Smooth muscle cell of the brain vasculature (primary cell): Measurements from ENCODE around the gene THSD8.
"Not testable (repeated sequence)": the region's sequence is repeated elsewhere in the genome, so short reads cannot be mapped to it uniquely, and the experiment has no call there.

Experiments used
- DNase-seq: peaks from one replicate; pipeline ENCODE4 v3.0.0-alpha.2; 2012; ENCODE audit warnings: low read depth, low spot score

The THSD8 gene

DNA sequence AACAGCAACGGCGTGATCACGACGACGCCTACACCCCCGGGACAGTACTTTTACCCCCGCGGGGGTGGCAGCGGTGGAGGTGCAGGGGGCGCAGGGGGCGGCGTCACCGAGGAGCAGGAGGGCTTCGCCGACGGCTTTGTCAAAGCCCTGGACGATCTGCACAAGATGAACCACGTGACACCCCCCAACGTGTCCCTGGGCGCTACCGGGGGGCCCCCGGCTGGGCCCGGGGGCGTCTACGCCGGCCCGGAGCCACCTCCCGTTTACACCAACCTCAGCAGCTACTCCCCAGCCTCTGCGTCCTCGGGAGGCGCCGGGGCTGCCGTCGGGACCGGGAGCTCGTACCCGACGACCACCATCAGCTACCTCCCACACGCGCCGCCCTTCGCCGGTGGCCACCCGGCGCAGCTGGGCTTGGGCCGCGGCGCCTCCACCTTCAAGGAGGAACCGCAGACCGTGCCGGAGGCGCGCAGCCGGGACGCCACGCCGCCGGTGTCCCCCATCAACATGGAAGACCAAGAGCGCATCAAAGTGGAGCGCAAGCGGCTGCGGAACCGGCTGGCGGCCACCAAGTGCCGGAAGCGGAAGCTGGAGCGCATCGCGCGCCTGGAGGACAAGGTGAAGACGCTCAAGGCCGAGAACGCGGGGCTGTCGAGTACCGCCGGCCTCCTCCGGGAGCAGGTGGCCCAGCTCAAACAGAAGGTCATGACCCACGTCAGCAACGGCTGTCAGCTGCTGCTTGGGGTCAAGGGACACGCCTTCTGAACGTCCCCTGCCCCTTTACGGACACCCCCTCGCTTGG, 9.6 kb upstream of the THSD8 start:
- no peak for DNase-seq

DNA sequence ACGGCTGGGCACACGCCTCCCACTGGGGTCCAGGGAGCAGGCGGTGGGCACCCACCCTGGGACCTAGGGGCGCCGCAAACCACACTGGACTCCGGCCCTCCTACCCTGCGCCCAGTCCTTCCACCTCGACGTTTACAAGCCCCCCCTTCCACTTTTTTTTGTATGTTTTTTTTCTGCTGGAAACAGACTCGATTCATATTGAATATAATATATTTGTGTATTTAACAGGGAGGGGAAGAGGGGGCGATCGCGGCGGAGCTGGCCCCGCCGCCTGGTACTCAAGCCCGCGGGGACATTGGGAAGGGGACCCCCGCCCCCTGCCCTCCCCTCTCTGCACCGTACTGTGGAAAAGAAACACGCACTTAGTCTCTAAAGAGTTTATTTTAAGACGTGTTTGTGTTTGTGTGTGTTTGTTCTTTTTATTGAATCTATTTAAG, 9.0 kb upstream of the THSD8 start:
- no peak for DNase-seq

DNA sequence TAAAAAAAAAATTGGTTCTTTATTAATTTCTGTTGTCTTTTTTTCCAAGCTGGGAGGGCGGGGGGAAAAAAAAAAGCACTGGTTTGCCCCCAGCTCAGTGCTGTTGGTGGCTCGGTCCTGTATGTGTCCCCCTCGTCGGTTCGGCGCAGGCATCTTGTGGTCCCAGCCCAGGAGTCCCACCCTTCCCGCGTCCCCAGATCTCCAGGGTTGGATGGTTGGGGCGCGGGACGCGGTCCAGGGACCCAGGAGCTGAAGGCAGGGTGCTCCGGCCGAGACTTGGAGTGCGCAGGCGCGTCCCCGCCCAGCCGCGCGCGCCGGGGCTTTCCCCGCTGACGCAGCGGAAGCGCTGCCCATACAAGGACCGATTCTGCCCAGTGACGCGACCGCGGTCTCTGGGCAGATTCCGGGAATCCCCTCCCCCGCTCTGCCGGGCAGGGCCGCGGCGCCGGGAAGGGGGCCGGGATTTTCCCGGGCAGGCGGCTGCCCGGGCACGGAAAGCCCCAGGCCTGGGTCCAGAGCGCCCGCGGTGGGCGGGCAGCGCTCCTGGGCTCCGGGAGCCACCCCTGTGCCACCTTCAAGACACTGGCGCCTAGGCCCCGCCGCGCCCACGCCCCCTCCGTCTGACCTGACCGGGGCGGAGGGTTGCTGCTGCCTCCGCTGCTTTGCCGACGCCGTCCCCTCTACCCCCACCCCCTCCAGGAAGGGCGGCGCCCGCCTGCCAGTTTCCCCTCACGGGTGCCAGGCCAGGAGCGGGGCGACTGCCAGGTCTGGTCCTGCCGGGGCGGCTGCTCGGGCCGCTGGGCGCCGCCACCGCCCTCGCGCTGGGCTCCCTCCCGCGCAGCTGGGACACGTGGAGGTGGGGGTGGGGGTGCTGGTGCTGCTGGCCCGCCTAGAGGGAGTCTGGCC, 8.3 kb upstream of the THSD8 start:
- DNase-seq, result no peak

DNA sequence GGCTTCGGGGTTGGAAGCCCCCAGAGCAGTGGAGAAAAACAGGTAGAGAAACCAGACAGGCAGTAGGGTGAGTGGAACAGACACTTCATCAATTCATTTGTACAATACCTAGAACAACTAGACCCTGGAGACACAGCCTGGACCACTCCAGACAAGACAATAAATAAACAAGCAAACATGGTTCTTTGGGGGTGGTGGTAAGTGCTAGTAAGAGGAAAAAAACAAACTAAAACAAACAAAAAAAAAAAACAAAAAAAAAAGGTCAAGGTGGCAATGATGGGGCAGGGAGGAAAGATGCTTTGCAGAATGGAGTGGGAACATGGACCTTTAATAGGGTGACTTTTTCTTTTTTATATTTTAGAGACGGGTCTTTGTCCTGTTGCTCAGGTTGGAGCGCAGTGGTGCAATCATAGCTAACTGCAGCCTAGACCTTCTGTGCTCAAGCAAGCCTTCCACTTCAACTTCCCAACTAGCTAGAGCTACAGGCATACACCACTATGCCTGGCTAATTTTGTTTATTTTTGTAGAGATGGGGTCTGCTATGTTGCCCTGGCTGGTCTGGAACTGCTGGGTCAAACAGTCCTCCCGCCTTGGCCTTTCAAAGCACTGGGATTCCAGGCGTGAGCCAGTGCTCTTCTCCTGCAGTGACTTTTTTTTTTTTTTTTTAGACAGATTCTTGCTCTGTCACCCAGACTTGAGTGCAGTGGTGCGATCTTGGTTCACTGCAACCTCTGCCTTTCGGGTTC, 7.5 kb upstream of the THSD8 start:
- DNase-seq, result no peak

DNA sequence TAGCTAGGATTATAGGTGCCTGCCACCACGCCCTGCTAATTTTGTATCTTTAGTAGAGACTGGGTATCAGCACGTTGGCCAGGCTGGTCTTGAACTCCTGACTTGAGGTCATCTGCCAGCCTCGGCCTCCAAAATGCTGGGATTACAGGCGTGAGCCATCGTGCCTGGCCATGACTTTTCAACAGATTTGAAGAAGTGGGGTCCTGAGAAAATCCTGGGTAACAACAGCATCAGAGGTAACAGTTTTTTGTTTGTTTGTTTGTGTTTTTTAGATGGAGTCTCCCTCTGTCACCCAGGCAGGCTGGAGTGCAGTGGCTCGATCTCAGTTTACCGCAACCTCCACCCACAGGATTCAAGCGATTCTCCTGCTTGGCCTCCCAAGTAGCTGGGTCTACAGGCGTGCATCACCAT, 6.9 kb upstream of the THSD8 start:
- no peak for DNase-seq

DNA sequence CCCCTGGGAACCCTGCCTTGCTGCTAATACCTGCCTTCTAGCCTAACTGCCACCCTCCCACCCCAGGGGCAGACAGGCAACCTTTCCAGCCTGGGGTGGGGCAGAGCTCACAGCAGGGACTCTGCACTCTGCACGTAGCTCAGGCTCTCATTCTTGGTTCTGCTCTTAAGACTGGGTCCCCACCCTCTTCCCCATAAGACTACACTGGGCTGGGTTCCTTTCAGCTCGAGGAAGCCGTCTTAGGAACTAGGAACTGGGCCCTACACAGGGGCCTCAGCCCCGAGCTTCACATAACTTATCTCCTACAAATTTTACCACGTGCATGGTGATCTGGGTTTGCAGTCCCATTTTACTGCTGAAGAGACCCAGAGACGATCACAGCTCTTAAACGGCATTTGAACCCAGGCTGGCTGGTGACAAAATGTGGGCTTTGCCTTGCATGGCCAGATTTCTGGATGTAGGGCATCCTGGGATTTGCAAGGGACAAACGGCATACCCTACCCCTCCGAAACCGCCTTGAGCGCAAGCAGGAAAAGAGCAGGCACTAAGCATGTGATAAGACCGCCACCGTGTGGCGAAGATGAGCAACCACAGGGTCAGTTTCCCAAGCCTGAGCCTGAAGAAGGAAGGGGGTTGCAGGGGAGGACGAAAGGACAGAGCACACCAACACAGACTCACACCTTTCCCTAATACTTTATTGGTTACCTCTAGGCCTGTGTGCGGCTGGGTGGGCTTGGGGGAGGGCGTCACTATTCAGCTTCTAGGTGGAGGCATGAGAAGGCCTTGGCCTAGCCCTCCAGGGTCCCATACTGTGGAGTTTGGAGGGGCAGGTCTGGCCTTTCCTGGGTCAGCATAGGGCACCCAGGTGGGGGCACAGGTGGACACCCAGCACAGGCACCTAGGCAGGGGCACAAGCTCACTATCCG, 5.5 kb upstream of the THSD8 start:
- no peak for DNase-seq

DNA sequence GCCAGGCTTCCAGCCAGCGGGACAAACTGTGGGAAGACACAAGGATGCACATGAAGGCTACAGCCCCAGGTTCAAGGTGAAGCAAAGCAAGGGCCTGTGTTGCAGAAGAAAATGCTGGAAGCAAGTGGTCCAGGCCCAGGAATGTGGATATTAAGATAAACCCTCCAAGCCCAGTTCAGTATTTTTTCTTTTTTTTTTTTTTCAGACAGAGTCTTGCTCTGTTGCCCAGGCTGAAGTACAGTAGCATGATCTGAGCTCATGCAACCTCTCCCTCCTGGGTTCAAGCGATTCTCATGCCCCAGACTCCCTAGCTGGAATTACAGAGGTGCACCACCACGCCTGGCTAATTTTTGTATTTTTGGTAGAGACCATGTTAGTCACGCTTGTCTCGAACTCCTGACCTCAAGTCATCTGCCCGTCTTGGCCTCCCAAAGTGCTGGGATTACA, 4.7 kb upstream of the THSD8 start:
- DNase-seq, result no peak

DNA sequence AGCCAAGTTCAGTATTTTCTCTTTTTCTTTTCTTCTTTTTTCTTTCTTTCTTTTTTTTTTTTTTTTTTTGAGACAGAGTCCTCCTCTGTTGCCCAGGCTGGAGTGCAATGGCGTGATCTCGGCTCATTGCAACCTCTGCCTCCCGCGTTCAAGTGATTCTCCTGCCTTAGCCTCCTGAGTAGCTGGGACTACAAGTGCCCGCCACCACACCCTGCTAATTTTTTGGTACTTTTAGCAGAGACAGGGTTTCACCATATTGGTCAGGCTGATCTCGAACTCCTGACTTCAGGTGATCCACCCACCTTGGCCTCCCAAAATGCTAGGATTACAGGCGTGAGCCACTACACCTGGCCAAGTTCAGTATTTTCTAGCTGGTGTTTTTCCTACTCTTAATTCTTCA, 4.3 kb upstream of the THSD8 start:
- DNase-seq, result not testable (repeated sequence)

DNA sequence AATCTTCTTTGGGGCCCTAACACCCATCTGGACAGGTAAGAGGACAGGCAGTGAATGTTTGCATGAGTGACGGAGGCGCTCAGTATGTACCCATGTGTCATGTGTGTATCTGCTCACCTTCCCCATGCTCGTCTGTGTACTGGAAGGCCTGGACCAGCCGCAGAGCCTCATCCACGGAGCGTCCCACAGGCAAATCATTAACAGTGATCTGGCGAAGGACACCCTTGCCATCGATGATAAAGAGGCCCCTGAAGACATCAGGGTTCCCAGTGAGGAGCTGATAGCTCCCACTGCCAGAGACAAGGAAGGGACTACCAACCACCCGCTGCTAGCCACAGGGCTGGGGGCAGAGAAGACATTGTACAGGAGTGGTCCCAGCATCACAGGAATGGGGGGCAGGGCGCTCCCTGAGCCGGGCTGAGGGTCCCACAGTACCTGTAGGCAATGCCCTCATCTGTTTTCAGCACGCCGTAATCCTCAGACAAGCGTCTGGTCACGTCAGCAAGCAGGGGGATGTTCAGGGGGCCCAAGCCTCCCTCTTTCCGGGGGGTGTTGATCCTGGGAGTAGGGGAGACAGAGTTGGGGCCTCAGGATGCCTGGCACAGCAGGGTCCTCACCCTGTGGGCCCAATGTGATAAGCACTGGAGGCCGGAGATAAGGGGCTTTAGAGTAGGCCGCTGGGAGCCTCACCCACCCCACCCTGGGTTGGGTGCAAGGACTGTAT, 2.0 kb upstream of the THSD8 start:
- no peak for DNase-seq

DNA sequence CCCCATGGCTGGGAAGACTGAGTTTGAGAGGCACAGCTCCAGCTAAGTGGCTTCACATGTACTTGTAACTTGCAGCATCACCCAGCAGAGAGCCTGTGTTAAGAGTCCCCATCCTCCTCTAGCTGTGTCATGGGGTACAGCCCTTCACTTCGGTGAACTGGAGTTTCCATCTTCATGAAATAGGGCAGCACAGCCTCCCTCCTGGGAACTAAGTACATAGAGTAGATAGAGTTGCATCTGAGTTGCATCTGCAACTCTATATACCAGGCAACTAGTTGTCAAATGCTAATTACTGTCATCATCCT, 1.5 kb upstream of the THSD8 start:
- DNase-seq, result no peak

DNA sequence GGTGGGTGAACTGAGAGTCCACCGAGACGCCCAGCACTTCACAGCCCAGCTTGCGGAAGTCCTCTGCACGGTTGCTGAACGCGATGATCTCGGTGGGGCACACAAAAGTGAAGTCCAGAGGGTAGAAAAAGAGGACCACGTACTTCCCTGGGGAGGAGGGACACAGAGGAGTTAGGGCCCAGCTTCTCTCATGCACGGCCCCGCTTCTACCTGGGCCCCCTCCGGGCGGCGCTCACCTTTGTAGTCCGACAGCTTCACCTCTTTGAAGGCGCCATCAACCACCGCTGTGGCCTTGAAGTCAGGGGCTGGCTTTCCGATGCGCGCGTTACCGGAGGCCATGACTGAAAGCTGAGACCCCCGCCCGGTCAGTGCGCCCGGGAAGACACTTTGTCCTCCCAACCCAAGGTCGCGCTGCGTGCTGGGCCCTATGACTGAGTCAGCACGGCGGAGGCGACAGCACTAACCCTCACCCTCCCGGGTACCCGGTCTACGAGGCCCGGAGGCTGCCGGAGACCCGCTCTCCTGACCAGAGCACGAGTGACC, 875 bp upstream of the THSD8 start:
- DNase-seq, result no peak

DNA sequence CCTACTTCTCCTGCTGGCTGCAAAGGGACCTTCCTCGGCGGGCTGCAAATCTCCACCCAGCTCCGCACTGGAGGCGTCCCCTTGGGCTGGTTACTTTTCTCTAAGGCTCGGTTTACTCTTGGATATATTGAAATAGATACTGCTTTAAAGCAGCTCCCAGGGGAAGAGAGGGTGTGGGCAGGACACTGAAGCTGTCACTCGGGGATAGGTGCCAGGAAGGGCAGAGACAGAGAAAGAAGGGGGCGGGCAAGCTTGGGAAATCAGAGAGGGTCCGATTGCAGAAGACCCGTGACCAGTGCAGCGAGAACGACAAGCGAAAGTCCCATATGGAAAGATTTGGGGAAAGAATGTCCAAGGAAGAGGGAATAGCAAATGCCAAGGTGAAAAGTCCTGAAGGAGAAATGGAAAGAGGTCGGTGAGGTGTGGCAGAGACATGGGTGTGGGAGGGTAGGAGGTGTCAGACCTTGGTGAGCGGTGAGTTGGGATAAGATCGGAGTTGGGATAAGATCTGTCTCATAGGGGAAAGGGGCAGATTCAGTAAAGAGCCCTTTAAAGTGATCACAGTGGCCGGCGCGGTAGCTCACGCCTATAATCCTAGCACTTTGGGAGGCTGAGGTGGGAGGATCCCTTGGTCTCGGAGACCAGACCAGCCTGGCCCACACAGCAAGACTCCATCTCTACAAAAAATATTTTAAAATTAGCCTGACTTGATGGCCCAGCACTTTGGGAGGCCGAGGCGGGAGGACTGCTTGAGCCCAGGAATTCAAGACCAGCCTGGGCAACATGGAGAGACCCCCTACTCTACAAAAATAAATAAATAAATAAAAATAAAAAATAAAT, 618 bp downstream of the THSD8 start:
- no peak for DNase-seq

DNA sequence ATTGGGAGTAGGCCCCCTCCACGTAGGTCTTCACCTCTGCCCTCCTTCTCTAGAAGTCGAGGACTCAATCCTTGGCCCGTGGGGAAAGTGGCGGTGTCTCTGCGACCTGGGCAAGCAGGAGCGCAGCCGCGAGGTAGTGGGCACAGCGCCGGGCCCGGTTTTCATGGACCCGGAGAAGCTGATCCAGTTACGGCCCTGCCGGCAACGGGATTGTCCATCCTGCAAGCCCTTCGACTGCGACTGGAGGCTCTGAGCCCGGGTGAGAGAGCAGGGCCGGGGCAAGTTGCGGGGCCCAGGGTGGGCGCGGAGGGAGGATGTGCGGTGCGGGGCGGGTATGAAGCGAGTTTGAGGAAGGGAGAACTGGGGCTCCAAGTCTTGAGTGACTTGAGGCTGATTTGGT, 2.2 kb downstream of the THSD8 start:
- no peak for DNase-seq

DNA sequence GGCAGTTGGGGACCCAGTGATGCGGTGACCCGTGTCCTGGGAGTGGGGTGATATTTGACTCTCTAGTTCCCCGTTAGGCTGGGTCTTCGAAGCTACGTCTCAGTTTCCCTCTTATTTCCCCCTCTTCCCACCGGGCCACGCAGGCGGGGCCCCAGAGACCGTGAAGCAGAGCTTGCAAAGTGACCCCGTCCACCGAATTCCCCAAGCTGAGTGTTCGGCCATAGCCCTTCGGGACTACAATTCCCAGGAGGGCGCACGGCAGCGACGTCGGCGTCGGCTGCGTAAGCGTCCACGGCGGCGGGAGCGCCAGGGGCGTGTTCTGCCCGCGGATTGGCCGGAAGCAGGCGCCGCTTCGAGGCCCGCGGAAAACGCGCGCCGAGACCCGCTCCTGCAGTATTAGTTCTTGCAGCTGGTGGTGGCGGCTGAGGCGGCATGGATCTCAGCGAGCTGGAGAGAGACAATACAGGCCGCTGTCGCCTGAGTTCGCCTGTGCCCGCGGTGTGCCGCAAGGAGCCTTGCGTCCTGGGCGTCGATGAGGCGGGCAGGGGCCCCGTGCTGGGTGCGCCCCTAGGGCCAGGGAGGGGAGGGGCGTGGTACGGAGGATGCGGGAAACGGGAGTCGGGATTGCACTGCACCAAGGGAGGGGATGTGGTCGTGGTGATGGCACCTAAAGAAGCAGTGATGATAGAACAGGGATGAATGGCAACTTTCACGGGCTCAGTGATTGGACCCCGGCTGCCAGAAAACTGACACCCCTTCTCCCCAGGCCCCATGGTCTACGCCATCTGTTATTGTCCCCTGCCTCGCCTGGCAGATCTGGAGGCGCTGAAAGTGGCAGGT, 4.6 kb downstream of the THSD8 start, which contains the start of gene RNASEH2A:
Gene RNASEH2A (plus strand): TSS at position 343 of the 840 bp plus-strand sequence. CDS start 90 bp downstream, at position 433.
- DNase-seq, result no peak

DNA sequence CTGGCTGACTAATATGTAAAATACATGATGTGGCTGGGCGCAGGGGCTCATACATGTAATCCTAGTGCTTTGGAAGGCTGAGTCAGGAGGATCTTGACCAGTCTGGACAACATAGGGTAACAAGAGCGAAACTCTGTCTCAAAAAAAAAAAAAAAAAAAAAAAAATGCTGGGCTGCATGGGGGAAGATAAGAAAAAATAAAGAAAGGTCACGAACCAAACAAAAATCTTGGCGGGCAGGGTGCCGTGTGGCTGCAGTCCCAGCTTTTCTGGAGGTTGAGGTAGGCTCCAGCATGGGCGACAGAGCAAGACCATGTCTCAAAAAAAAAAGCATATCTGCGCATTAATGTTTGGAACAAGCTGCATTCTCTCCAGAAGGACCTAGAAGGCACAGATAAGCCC, 13.2 kb downstream of the THSD8 start:
- DNase-seq, result no peak

DNA sequence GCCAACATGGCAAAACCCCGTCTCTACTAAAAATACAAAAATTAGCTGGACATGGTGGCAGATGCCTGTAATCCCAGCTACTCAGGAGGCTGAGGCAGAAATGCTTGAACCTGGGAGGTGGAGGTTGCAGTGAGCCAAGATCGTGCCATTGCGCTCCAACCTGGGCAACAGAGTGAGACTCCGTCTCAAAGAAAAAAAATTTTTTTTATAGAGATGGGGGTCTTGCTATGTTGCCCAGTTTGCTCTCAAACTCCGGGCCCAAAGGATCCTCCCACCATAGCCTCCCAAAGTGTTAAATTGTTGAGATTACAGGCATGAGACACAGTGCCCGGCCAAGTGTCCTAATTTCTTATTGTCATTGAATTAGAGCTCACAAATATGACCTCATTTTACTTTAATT, 15.3 kb downstream of the THSD8 start:
- DNase-seq, result not testable (repeated sequence)

DNA sequence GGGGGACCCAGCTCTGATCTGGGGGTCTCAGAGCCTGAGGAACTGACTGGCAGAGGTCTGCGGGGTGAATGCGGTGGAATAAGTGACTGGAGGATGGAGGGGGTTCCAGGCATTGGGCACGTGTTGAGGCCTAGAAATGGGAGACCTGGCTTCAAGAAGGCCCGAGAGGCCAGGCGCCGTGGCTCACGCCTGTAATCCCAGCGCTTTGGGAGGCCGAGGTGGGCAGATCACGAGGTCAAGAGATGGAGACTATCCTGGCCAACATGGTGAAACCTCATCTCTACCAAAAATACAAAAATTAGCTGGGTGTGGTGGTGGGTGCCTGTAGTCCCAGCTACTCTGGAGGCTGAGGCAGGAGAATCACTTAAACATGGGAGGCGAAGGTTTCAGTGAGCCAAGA, 15.9 kb downstream of the THSD8 start:
- not testable (repeated sequence) for DNase-seq

DNA sequence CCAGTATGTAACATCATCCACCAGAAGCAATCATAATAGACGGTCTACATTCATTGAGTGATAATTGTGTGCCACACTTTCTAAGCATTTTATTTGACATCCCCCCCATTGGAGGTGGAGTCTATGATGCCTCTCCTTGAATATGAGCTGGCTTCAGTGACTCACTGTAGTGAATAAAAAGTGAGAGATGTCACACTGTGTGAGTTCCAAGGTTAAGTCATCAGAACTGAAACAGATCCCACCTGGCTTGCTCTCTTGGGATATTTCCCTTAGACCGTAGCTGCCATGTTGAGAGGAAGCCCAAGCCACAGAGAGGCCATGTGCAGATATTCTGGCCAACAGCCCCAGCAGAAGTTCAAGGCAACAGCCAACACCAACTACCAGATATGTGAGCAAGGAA, 19.9 kb downstream of the THSD8 start:
- no peak for DNase-seq
